Testis (tissue), 2 donors: ENCODE results near the gene TCAF1.

Experiments used
- CTCF ChIP-seq, 3 experiments: fragments of 450-650 bp in 2 of 3; fragments of 200-600 bp in 1 of 3; sonication (generic) in 1 of 3; IDR thresholded peaks; one replicate each; pipeline ENCODE4 v1.5.1; 2016 to 2019; ENCODE audit warnings: antibody characterized with exemption in 3 of 3, mild to moderate bottlenecking in 2 of 3, moderate library complexity in 1 of 3
- POLR2A ChIP-seq: fragments of 450-650 bp; IDR thresholded peaks from one replicate; pipeline ENCODE4 v1.6.1; 2017; ENCODE audit warnings: antibody characterized with exemption, mild to moderate bottlenecking, moderate library complexity

- TF ChIP-seq POLR2A (no peak), CTCF (IDR thresholded peaks at IDR 0.05) (no peak)
Observed at GRCh38 chr7:143902332-143902899, 440 bp upstream of the TCAF1 start.
